Activated CD4-positive, alpha-beta T cell treated with anti-CD3 and anti-CD28 coated beads for 36 hours (primary cell): ENCODE measurements around the gene LPXN. TPM values are rescaled to one million over a fixed set of nuclear protein-coding genes. Genes with fewer than 3 reads are reported as not detected.

Source experiments
- ATAC-seq: fragments of 200-7000 bp; cut with Tn5 transposase; one replicate; pipeline ENCODE4 v1.10.0; 2021; ENCODE audit warnings: mild to moderate bottlenecking, moderate library complexity
- CTCF ChIA-PET: fragments of 350-600 bp; sonication (Branson Sonifier 250); formaldehyde crosslinking; loops from one replicate; lab custom pipeline; 2021; ENCODE audit warnings: antibody characterized with exemption; lab: Charles Lee
- POLR2A ChIA-PET: fragments of 350-600 bp; sonication (Branson Sonifier 250); formaldehyde crosslinking; loops from one replicate; lab custom pipeline; 2021; ENCODE audit warnings: antibody characterized with exemption, inconsistent platforms; lab: Charles Lee
- DNase-seq: peaks from one replicate; pipeline ENCODE4 v3.0.0-alpha.2; 2020
- H3K27ac Mint-ChIP-seq: one replicate; pipeline ENCODE4 v1.8.0; 2021; ENCODE audit warnings: mixed read lengths
- H3K27me3 Mint-ChIP-seq: one replicate; pipeline ENCODE4 v1.8.0; 2021; ENCODE audit warnings: mixed read lengths
- H3K36me3 Mint-ChIP-seq: one replicate; pipeline ENCODE4 v1.8.0; 2021; ENCODE audit warnings: low read depth, mixed read lengths
- H3K4me1 Mint-ChIP-seq: one replicate; pipeline ENCODE4 v1.8.0; 2021; ENCODE audit warnings: mixed read lengths
- H3K4me3 Mint-ChIP-seq: one replicate; pipeline ENCODE4 v1.8.0; 2021; ENCODE audit warnings: mild to moderate bottlenecking, moderate library complexity, mixed read lengths
- H3K9me3 Mint-ChIP-seq: one replicate; pipeline ENCODE4 v1.8.0; 2021; ENCODE audit warnings: low read depth, mixed read lengths
- intact Hi-C, 2 experiments: fragments of 100-400 bp; cut with DNase I in 1 of 2; cut with micrococcal nuclease in 1 of 2; formaldehyde crosslinking; loops; one replicate each; pipeline versions ENCODE4 v1.14.2 to v1.15.1; 2022 to 2024; cut with DNase I, micrococcal nuclease
- total RNA-seq, 2 experiments: library from RNA; stranded (reverse); gene quantifications; one replicate each; pipeline ENCODE4 v1.2.3, GENCODE V29; 2021

LPXN gene
- total RNA-seq, 2 experiments from 2014 or later, result 110 to 163 TPM

DNA sequence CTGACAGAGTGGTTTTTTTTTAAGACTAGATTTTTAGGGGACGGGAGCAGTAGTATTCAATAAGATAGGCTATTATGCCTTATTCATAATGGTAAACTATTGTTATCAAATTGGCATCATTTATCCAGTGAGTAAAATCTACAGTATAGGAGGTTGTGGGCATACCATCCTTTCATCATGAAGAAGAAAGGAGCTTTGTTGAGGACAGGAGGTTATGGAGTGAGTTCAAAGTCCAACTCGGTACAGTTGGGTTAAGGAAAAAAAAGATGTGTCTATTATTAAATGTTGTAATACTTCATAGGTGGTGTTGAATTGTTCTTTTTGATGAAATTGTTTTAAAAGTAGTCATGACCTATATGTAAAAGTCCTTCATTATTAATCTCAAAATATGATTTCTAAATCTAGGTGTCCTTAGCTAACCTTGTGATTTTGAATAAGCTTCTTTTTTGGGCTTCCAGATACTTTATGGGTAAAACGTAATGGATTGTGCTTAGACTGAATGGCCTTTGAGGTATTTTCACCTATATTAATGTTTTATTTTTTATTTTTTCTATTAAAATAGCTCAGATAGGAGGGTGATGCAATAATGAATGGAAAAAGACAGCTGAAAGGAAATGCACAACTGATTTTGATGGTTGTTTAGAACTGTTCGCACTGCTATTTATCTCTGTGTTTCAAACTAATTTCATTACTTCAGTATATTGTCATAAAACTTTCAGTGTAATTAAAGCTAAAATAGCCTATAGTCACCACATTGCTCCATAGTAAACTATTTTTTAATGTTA, 31.5 kb upstream of the LPXN start:
- Mint-ChIP-seq H3K4me3 (no peak overlapping the region), H3K36me3 (peaks cover 50% of the 10 kb centered on the region), H3K4me1 (peaks cover 74% of the 10 kb centered on the region), H3K27ac (peak overlapping the region; percentile 55), H3K9me3 (no peaks in the 10 kb centered on the region), H3K27me3 (no peaks in the 10 kb centered on the region)
- no peak for DNase-seq
- intact Hi-C loops, result loop anchor here in 1 of 2 experiments (2.0 kb wide), 1 partner anchor 14 kb away; no protein-coding TSS in a partner anchor
- ATAC-seq, result no peak
- ChIA-PET CTCF (interaction anchor here (0.7 to 2.7 kb wide), 7 partner anchors 9 to 40 kb away, joined by 4 to 12 read pairs (median 5); no protein-coding TSS in a partner anchor), POLR2A (no interaction called here)

- ChIA-PET POLR2A (no interaction called here), CTCF (interaction anchor here (1.0 to 1.2 kb wide), 2 partner anchors 18 to 29 kb away, joined by 3 read pairs; no protein-coding TSS in a partner anchor)
- peak overlapping the region; percentile 21 for H3K27ac Mint-ChIP-seq
- ATAC-seq (no peak), DNase-seq (no peak)
- no peak overlapping the region for H3K4me3 Mint-ChIP-seq
- peaks cover 95% of the 10 kb centered on the region for H3K4me1 Mint-ChIP-seq
- peaks cover 55% of the 10 kb centered on the region for H3K36me3 Mint-ChIP-seq
- no peaks in the 10 kb centered on the region for H3K27me3 Mint-ChIP-seq
- H3K9me3 Mint-ChIP-seq, result no peaks in the 10 kb centered on the region
- intact Hi-C loops, result no loop called here
These were observed 24.9 kb upstream of the LPXN start for GRCh38 chr11:58600510-58600909.

DNA sequence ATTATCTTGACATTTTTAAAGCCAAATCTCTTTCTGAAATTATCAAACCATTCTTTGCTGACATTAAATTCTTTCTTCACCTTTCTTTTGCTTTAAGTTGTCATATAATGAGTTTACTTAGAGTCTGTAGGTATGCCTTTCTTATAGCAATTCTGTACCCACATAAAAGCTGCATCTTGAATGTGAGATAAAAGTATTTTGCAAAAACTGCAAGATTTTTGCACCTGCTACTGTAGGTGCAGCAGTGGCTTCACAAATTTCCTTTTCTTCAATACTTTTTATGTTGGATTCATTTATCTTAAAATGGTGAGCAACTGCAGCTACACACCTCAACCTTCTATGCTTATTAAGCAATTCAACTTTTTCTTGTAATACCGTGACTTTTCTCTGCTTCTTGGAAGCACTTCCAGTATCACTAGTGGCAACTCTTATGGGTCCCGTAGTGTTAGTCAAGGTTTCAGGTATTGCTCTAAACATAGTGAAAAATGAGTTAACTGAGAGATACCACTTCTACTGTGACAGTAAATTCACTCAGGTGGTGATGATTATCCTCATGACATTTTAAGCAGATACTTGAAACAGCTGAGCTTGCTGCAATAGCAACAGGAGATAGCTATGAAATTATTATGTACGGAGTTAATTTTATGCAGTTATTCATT, 22.0 kb upstream of the LPXN start:
- H3K27ac Mint-ChIP-seq, result peak overlapping the region; percentile 55
- H3K36me3 Mint-ChIP-seq, result peaks cover 58% of the 10 kb centered on the region
- CTCF ChIA-PET, result interaction anchor here (0.6 to 1.7 kb wide), 10 partner anchors 13 to 835 kb away, joined by 3 to 20 read pairs (median 4); partner anchors contain the start of gene ZFP91
- POLR2A ChIA-PET, result interaction anchor here (0.6 to 2.1 kb wide), 4 partner anchors 21 to 849 kb away, joined by 3 to 23 read pairs (median 9); partner anchors contain the start of gene LPXN
- no peak for DNase-seq
- peaks cover 92% of the 10 kb centered on the region for H3K4me1 Mint-ChIP-seq
- H3K27me3 Mint-ChIP-seq, result no peaks in the 10 kb centered on the region
- peak; percentile 93 for ATAC-seq
- intact Hi-C loops, result loop anchor here (1.0 to 2.0 kb wide), 3 partner anchors 17 to 25 kb away; partner anchors contain the start of gene CNTF (in 1 of the 2)
- H3K9me3 Mint-ChIP-seq, result no peaks in the 10 kb centered on the region
- H3K4me3 Mint-ChIP-seq, result no peak overlapping the region

- no peak for DNase-seq
- ChIA-PET POLR2A (interaction anchor here (2.1 kb wide), 1 partner anchor 20 kb away, joined by 23 read pairs; the partner anchor contains the start of gene LPXN), CTCF (interaction anchor here (0.6 to 1.7 kb wide), 3 partner anchors 19 to 561 kb away, joined by 3 to 20 read pairs (median 14); partner anchors contain the start of gene ZFP91)
- no peak for ATAC-seq
- Mint-ChIP-seq H3K27me3 (no peaks in the 10 kb centered on the region), H3K36me3 (peaks cover 56% of the 10 kb centered on the region), H3K27ac (peak overlapping the region; percentile 55), H3K9me3 (no peaks in the 10 kb centered on the region), H3K4me3 (no peak overlapping the region), H3K4me1 (peaks cover 92% of the 10 kb centered on the region)
- intact Hi-C loops, result loop anchor here (1.0 to 2.0 kb wide), 3 partner anchors 16 to 26 kb away; partner anchors contain the start of gene CNTF (in 1 of the 2)
These were observed 21.0 kb upstream of the LPXN start for GRCh38 chr11:58596621-58597020.

DNA sequence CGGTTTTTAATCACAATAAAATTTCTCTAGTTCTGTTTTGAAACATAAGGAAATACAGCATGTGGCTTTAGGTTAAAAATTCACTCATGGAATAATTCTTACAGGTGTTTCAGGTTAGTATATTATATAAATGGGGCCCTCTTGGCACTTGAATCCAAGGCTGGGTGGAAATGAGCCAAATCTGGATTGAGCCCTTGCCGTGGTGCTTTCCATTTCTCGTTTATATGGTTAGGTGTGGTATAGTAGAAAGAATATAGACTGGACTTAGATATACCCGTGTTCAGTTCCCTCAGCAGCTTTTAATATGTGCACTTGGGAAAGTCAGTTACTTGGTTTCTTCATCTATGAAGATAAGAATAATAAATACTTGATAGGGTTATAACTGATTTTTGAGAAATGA, 19.2 kb upstream of the LPXN start:
- ChIA-PET CTCF (interaction anchor here (0.6 to 3.6 kb wide), 3 partner anchors 18 to 35 kb away, joined by 4 to 16 read pairs (median 4); partner anchors contain the start of gene LPXN), POLR2A (no interaction called here)
- Mint-ChIP-seq H3K9me3 (no peaks in the 10 kb centered on the region), H3K27ac (no peak overlapping the region), H3K4me1 (peaks cover 94% of the 10 kb centered on the region), H3K4me3 (no peak overlapping the region), H3K36me3 (peaks cover 59% of the 10 kb centered on the region), H3K27me3 (no peaks in the 10 kb centered on the region)
- DNase-seq (no peak), ATAC-seq (no peak)
- intact Hi-C loops, result no loop called here

DNA sequence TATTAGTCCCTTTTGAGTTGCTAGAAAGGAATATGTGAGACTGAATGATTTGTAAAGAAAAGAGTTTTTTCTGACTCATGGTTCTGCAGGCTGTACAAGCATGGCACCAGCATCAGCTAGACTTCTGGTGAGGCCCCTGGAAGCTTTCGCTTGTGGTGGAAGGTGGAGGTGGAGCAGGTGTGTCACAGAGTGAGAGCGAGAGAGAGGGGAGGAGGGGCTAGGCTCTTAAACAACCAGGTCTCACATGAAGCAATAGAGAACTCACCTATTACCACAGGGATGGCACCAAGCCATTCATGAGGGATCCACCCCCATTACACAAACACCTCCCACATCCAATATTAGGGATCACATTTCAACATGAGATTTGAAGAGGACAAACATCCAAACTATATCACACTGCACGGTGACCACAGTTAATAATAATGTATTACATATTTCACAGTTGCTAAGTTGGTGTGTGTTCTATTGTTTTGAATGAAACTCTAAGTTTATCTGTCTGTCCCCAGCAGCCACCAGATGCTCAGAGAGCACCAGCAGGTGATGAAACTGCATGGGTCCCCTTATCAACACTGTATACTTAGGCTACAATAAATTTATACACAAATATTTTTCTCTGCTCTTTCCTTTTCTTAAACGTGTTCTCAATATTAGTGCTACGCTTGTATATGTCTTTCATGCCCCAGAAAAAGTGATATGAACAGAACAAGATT, 17.3 kb upstream of the LPXN start:
- H3K27me3 Mint-ChIP-seq, result no peaks in the 10 kb centered on the region
- ATAC-seq (peak; percentile 91), DNase-seq (peak; percentile 78)
- POLR2A ChIA-PET, result interaction anchor here (0.6 to 1.0 kb wide), 3 partner anchors 15 to 551 kb away, joined by 3 to 4 read pairs (median 4); partner anchors contain the start of gene LPXN
- intact Hi-C loops, result loop anchor here (1.0 kb wide), 1 partner anchor 13 kb away; no protein-coding TSS in a partner anchor
- peaks cover 82% of the 10 kb centered on the region for H3K4me1 Mint-ChIP-seq
- H3K27ac Mint-ChIP-seq, result peak overlapping the region; percentile 84
- CTCF ChIA-PET, result interaction anchor here (1.3 to 3.6 kb wide), 3 partner anchors 25 to 37 kb away, joined by 3 to 16 read pairs (median 3); no protein-coding TSS in a partner anchor
- peaks cover 59% of the 10 kb centered on the region for H3K36me3 Mint-ChIP-seq
- peak overlapping the region; percentile 0 for H3K4me3 Mint-ChIP-seq
- no peaks in the 10 kb centered on the region for H3K9me3 Mint-ChIP-seq

DNA sequence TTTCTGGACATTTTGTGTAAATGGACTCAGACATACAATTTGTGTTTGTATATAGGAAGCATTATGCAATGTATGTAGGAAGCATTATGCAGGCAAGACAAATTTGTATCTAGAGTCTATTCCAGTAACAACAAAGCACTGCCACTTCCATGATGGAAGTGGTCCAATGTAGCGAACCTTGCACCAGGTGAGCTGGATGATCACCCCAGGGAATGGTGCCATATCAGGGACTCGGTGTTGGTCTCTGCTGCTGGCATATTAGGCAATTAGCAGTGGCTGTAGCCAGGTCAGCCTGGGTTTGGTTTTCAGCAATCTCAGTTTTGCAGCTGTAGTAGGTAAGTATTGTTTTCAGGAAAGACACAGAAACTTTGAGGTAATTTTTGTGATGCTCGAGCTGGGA, 16.0 kb upstream of the LPXN start:
- peak overlapping the region; percentile 48 for H3K27ac Mint-ChIP-seq
- ATAC-seq (no peak), DNase-seq (no peak)
- H3K4me3 Mint-ChIP-seq, result no peak overlapping the region
- ChIA-PET CTCF (interaction anchor here (1.3 to 3.6 kb wide), 2 partner anchors 24 to 38 kb away, joined by 3 to 16 read pairs; no protein-coding TSS in a partner anchor), POLR2A (interaction anchor here (0.6 kb wide), 1 partner anchor 22 kb away, joined by 5 read pairs; no protein-coding TSS in a partner anchor)
- H3K9me3 Mint-ChIP-seq, result no peaks in the 10 kb centered on the region
- peaks cover 64% of the 10 kb centered on the region for H3K36me3 Mint-ChIP-seq
- intact Hi-C loops, result loop anchor here (1.0 kb wide), 1 partner anchor 11 kb away; no protein-coding TSS in a partner anchor
- H3K27me3 Mint-ChIP-seq, result no peaks in the 10 kb centered on the region
- peaks cover 78% of the 10 kb centered on the region for H3K4me1 Mint-ChIP-seq

- peaks cover 64% of the 10 kb centered on the region for H3K4me1 Mint-ChIP-seq
- no peak for DNase-seq
- H3K9me3 Mint-ChIP-seq, result no peaks in the 10 kb centered on the region
- CTCF ChIA-PET, result interaction anchor here (0.8 to 2.3 kb wide), 3 partner anchors 10 to 43 kb away, joined by 3 to 9 read pairs (median 7); no protein-coding TSS in a partner anchor
- no peak for ATAC-seq
- H3K27ac Mint-ChIP-seq, result no peak overlapping the region
- no peaks in the 10 kb centered on the region for H3K27me3 Mint-ChIP-seq
- POLR2A ChIA-PET, result no interaction called here
- H3K36me3 Mint-ChIP-seq, result peaks cover 46% of the 10 kb centered on the region
- intact Hi-C loops, result no loop called here
- H3K4me3 Mint-ChIP-seq, result no peak overlapping the region
These were observed 11.3 kb upstream of the LPXN start for GRCh38 chr11:58586998-58587397.

- Mint-ChIP-seq H3K27me3 (no peaks in the 10 kb centered on the region), H3K4me1 (peaks cover 49% of the 10 kb centered on the region), H3K4me3 (peak overlapping the region; percentile 89), H3K36me3 (peaks cover 45% of the 10 kb centered on the region), H3K9me3 (no peaks in the 10 kb centered on the region), H3K27ac (peak overlapping the region; percentile 37)
- ATAC-seq (no peak), DNase-seq (no peak)
- intact Hi-C loops, result no loop called here
- POLR2A ChIA-PET, result interaction anchor here (0.9 kb wide), 1 partner anchor 57 kb away, joined by 4 read pairs; no protein-coding TSS in a partner anchor
- CTCF ChIA-PET, result interaction anchor here (0.9 to 1.1 kb wide), 4 partner anchors 15 to 47 kb away, joined by 3 to 4 read pairs (median 3); no protein-coding TSS in a partner anchor
These were observed 6.8 kb upstream of the LPXN start for GRCh38 chr11:58582437-58582836.

DNA sequence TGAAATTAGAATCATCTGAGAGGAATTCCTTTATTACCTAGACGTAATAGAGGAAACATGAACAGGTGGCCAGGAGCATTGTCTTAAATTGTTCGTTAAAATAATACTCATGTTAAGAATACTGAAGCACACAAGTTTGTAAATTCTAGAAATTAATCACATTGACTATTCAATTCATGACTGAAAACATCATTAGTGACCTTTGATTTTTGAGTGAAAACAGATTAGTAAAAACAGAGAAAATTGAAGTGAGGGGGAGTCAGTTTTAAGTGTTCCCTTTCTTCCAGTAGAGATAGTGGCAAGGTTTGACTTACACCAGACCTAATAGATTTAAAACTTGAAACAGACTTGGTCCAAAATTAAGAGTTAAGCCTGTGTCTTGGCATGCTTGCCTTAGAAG, 4.7 kb upstream of the LPXN start:
- CTCF ChIA-PET, result interaction anchor here (0.6 to 1.3 kb wide), 7 partner anchors 8 to 555 kb away, joined by 3 to 7 read pairs (median 3); no protein-coding TSS in a partner anchor
- Mint-ChIP-seq H3K27ac (peak overlapping the region; percentile 99), H3K36me3 (peaks cover 33% of the 10 kb centered on the region), H3K4me1 (peaks cover 44% of the 10 kb centered on the region), H3K27me3 (no peaks in the 10 kb centered on the region), H3K9me3 (no peaks in the 10 kb centered on the region), H3K4me3 (peak overlapping the region; percentile 89)
- no peak for ATAC-seq
- POLR2A ChIA-PET, result no interaction called here
- no peak for DNase-seq
- intact Hi-C loops, result loop anchor here (1.0 kb wide), 2 partner anchors 12 to 17 kb away; no protein-coding TSS in a partner anchor
